Gastroesophageal sphincter (tissue), 4 donors: ENCODE results near the gene UBE2O. TPM values are rescaled to one million over a fixed set of nuclear protein-coding genes. Genes with fewer than 3 reads are reported as not detected.

Experiments
- ATAC-seq: fragments of 150-250 bp; one replicate; pipeline ENCODE4 v1.9.1; 2016; ENCODE audit warnings: mild to moderate bottlenecking, moderate library complexity
- H3K27ac ChIP-seq, 4 donors: fragments of 200-600 bp; sonication (generic) in 3 of 4; 1 replicate in 3 of 4; 2 replicates in 1 of 4; pipeline ENCODE4 v1.5.1; 2016 to 2019
- H3K27me3 ChIP-seq: fragments of 200-600 bp; sonication (generic); one replicate; pipeline ENCODE4 v1.5.1; 2019
- H3K36me3 ChIP-seq, 2 donors: fragments of 200-600 bp; sonication (generic); one replicate each; pipeline ENCODE4 v1.5.1; 2019; ENCODE audit warnings: control low read depth in 1 of 2
- H3K4me1 ChIP-seq, 3 donors: fragments of 200-600 bp; sonication (generic); 1 replicate in 2 of 3; 2 replicates in 1 of 3; pipeline ENCODE4 v1.5.1; 2016 to 2019; ENCODE audit warnings: control low read depth in 2 of 3
- H3K4me3 ChIP-seq, 2 donors: fragments of 200-600 bp; sonication (generic); one replicate each; pipeline ENCODE4 v1.5.1; 2019; ENCODE audit warnings: mild to moderate bottlenecking in 1 of 2, moderate library complexity in 1 of 2
- H3K9me3 ChIP-seq, 3 donors: fragments of 200-600 bp; sonication (generic); one replicate each; pipeline ENCODE4 v1.5.1; 2017 to 2019; ENCODE audit warnings: control low read depth in 2 of 3
- EP300 ChIP-seq: sonication (generic); formaldehyde crosslinking; IDR thresholded peaks from one replicate; pipeline ENCODE4 v1.6.1; 2017; ENCODE audit warnings: antibody characterized with exemption, mild to moderate bottlenecking
- POLR2A ChIP-seq, 2 donors: fragments of 450-650 bp; IDR thresholded peaks; one replicate each; pipeline ENCODE4 v1.6.1; 2017; ENCODE audit warnings: antibody characterized with exemption in 2 of 2, mild to moderate bottlenecking in 2 of 2, moderate library complexity in 1 of 2
- POLR2AphosphoS5 ChIP-seq: sonication (generic); formaldehyde crosslinking; IDR thresholded peaks from one replicate; pipeline ENCODE4 v1.6.1; 2017; ENCODE audit warnings: antibody characterized with exemption
- WGBS, 2 donors: methylation state at CpG; one replicate each; pipeline ENCODE4 v1.1.5; 2018; ENCODE audit warnings: low coverage in 1 of 2; 5-methylcytosine and 5-hydroxymethylcytosine counted together
- total RNA-seq, 4 donors: library from RNA; depleted of rRNA; stranded (reverse); fragments of >200 nt; gene quantifications; one replicate each; pipeline ENCODE4 v1.1.0, GENCODE V29; 2016
- TF ChIP-seq, protein P1 (sequence below), 4 experiments: fragments of 200-600 bp in 2 of 4; fragments of 450-650 bp in 2 of 4; sonication (generic) in 1 of 4; IDR thresholded peaks; one replicate each; pipeline ENCODE4 v1.5.1; 2017 to 2019; ENCODE audit warnings: antibody characterized with exemption in 4 of 4, mild to moderate bottlenecking in 2 of 4, moderate library complexity in 2 of 4

UBE2O gene
- total RNA-seq, 4 donors from 2014 or later: 13.0 to 19.8 (median 15.2) TPM

DNA sequence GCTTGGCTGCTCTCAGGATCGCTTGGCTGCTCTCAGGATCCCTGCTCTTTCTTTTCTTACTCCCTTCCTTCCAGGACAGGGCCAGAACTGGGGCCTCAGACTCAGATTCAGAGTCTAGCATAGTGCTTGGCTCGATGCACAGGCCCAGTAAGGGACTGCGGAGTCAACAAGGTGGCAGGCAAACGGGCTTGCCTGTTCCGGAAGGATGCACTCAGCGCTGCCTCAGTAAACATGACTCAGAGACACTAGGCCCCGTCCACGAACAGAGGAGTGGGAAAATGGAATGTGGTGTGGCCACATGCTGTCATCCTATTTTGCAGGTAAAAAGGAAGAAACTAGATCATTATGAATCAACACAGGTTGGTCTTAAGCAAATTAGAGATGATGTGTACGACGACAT, 58.8 kb downstream of the UBE2O start:
- Histone ChIP-seq H3K36me3 (peaks cover 0 to 92% of the 10 kb centered on the region in 2 donors), H3K4me3 (no peak overlapping the region), H3K27ac (no peak overlapping the region), H3K4me1 (peaks cover 0 to 11% (median 0%) of the 10 kb centered on the region in 3 donors), H3K27me3 (no peaks in the 10 kb centered on the region), H3K9me3 (no peaks in the 10 kb centered on the region)
- WGBS, 2 donors: 88 to 94% methylated on average over 3 to 9 of the region's 10 CpGs
- ATAC-seq: no peak
- TF ChIP-seq, protein P1, sequence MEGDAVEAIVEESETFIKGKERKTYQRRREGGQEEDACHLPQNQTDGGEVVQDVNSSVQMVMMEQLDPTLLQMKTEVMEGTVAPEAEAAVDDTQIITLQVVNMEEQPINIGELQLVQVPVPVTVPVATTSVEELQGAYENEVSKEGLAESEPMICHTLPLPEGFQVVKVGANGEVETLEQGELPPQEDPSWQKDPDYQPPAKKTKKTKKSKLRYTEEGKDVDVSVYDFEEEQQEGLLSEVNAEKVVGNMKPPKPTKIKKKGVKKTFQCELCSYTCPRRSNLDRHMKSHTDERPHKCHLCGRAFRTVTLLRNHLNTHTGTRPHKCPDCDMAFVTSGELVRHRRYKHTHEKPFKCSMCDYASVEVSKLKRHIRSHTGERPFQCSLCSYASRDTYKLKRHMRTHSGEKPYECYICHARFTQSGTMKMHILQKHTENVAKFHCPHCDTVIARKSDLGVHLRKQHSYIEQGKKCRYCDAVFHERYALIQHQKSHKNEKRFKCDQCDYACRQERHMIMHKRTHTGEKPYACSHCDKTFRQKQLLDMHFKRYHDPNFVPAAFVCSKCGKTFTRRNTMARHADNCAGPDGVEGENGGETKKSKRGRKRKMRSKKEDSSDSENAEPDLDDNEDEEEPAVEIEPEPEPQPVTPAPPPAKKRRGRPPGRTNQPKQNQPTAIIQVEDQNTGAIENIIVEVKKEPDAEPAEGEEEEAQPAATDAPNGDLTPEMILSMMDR (IDR thresholded peaks at IDR 0.05): no peak
- TF ChIP-seq POLR2A (IDR thresholded peaks at IDR 0.05) (no peak), EP300 (no peak), POLR2AphosphoS5 (no peak)

DNA sequence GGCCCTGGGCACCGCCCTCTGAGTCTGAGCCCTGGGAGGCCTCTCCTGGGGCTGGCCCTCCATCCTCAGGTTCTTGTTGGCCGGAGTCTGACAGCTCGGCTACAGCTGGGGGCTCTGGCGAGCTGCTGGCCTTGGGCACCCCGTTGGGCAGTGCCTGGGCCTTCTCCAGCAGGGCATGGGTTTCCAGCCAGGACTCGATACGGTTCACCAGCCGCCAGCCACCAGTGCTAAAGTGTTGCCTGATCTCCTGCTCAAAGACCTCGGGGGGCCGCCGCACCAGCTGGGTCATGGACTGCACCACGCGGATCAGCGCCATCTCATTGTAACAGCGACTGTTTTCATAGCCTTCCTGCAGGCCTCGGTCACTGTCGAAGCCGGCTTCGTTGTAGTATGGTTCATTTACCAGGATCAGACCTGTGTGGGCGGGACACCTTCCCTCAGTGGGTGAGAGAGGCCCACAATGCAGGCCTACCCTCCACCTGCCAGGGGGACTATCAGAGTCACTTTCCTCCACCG, 61.7 kb downstream of the UBE2O start:
- WGBS, 2 donors: 97% methylated on average over 9 of the region's 21 CpGs; no CpG with 5 or more reads in 1 of the 2 donors
- peaks cover 0 to 64% of the 10 kb centered on the region in 2 donors for H3K36me3 ChIP-seq
- H3K4me3 ChIP-seq: no peak overlapping the region
- ATAC-seq: no peak
- peaks cover 0 to 15% (median 0%) of the 10 kb centered on the region in 3 donors for H3K4me1 ChIP-seq
- no peak overlapping the region for H3K27ac ChIP-seq
- no peaks in the 10 kb centered on the region for H3K9me3 ChIP-seq
- H3K27me3 ChIP-seq: no peaks in the 10 kb centered on the region
- TF ChIP-seq, protein P1 (IDR thresholded peaks at IDR 0.05): no peak
- no peak for TF ChIP-seq POLR2AphosphoS5
- no peak for TF ChIP-seq EP300
- no peak for TF ChIP-seq POLR2A (IDR thresholded peaks at IDR 0.05)

DNA sequence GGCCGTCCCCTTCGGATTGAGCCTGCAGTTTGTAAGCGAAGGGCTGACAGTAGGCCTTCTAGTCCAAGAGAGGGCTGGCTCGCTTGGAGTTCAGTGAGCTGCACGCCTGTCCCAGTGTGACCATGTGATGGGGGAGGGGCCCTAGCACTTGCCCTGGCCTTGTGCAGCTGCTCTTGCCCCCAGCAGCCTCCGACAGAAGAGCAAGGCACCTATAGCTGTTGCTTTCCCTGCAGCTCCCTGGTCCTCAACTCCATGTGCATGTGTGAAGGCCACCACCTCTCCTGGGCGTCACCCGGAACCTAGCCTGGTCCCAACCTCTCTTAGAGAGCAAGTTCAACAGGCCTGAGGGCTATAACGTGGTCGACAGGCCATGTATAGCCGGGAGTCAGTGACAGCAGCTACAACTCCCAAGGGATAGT, 62.9 kb downstream of the UBE2O start:
- H3K9me3 ChIP-seq: no peaks in the 10 kb centered on the region
- WGBS, 2 donors: 54 to 81% methylated on average over 3 to 4 of the region's 11 CpGs
- TF ChIP-seq, protein P1 (IDR thresholded peaks at IDR 0.05): no peak
- no peak for TF ChIP-seq EP300
- TF ChIP-seq POLR2AphosphoS5: no peak
- no peak for TF ChIP-seq POLR2A (IDR thresholded peaks at IDR 0.05)
- peaks cover 0 to 27% (median 9%) of the 10 kb centered on the region in 3 donors for H3K4me1 ChIP-seq
- H3K27ac ChIP-seq: no peak overlapping the region
- no peak for ATAC-seq
- peaks cover 10% of the 10 kb centered on the region for H3K27me3 ChIP-seq
- no peak overlapping the region for H3K4me3 ChIP-seq
- peaks cover 0 to 52% of the 10 kb centered on the region in 2 donors for H3K36me3 ChIP-seq

DNA sequence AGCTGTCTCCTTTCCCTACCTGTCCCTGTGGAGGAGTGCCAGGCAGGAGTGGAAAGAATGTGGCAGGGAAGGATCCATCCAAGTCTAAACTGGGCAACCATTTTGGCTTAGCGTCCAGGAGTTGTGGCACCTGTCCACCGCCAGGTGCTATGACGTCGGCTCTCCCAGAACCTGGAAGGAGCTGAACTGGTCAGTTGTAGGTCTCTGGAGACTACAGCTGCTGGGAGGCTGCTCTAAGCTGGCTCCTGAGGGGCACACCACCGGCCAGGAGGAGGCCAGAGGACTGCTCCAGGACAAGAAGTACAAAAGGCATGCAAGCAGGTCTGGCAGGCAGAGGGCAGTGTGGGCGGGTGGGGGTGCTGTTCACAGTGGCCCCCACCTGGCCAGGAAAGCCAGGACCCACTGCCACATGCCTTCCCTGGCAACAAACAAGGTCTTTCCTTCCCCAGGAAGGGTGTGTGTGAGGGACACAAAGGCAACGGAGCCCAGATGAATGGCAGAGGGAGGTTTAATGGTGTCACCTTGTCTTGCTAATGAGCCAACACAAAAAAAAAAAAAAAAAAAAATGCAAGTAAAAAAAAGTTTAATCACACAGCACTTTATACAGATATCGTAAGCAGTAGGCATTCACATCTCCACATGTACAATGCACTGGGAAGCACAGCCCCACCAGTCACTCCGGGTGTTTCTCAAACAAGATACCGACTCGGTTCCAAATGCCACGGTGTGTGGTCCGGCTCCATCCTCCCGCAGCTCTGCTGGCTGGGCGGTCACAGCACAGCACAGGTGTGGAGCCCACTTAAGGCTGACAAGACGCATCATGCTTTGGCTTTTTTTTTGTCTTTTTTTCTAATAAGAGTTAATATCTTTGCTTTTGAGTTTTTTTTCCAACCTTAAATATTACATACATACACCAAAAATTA, 63.7 kb downstream of the UBE2O start:
- WGBS, 2 donors: 54 to 81% methylated on average over 9 of the region's 16 CpGs
- Histone ChIP-seq H3K27ac (no peak overlapping the region), H3K4me3 (no peak overlapping the region), H3K36me3 (peaks cover 0 to 44% of the 10 kb centered on the region in 2 donors), H3K4me1 (peaks cover 0 to 35% (median 9%) of the 10 kb centered on the region in 3 donors), H3K9me3 (no peaks in the 10 kb centered on the region), H3K27me3 (peaks cover 18% of the 10 kb centered on the region)
- no peak for ATAC-seq
- TF ChIP-seq EP300: no peak
- TF ChIP-seq, protein P1 (IDR thresholded peaks at IDR 0.05): peak in 1 of 4 experiments; percentile 26
